Keratinocyte (primary cell): ENCODE data around the gene SEC14L1. TPM values are rescaled to one million over a fixed set of nuclear protein-coding genes. Genes with fewer than 3 reads are reported as not detected.

Experiments used
- DNase-seq: peaks from one replicate; pipeline ENCODE4 v3.0.0-alpha.2; 2011; ENCODE audit warnings: low read depth, missing footprints, low spot score
- FAIRE-seq: peaks from 2 replicates; lab custom pipeline; 2011; peaks lifted over from hg19 to GRCh38; lab: Jason Lieb, UNC
- H2AFZ ChIP-seq: 2 replicates; pipeline ENCODE4 v1.6.0; 2012; ENCODE audit warnings: low read length, control low read depth, inconsistent platforms; ENCODE audit not compliant: control insufficient read depth
- H3K27ac ChIP-seq: 2 replicates; pipeline ENCODE4 v1.5.1; 2011; ENCODE audit warnings: low read length; ENCODE audit not compliant: control insufficient read depth, insufficient read depth
- H3K27me3 ChIP-seq: 3 replicates; pipeline ENCODE4 v1.6.0; 2011; ENCODE audit warnings: low read length; ENCODE audit not compliant: control insufficient read depth, insufficient read depth; ENCODE audit errors: extremely low read depth
- H3K36me3 ChIP-seq, 2 experiments: 2 replicates in 1 of 2; 3 replicates in 1 of 2; pipeline ENCODE4 v1.5.1; 2011; ENCODE audit warnings: low read length in 2 of 2, mild to moderate bottlenecking in 1 of 2; ENCODE audit not compliant: control insufficient read depth in 2 of 2, insufficient read depth in 2 of 2; ENCODE audit errors: extremely low read depth in 1 of 2
- H3K4me1 ChIP-seq: 3 replicates; pipeline ENCODE4 v1.5.1; 2011; ENCODE audit warnings: low read length; ENCODE audit not compliant: control insufficient read depth, insufficient read depth; ENCODE audit errors: extremely low read depth
- H3K4me2 ChIP-seq: 3 replicates; pipeline ENCODE4 v1.6.0; 2011; ENCODE audit warnings: low read depth, low read length; ENCODE audit not compliant: control insufficient read depth, insufficient read depth; ENCODE audit errors: extremely low read depth
- H3K4me3 ChIP-seq, 3 experiments: fragments of 200-600 bp in 1 of 3; sonication (generic) in 1 of 3; 2 replicates in 2 of 3; 3 replicates in 1 of 3; pipeline ENCODE4 v1.5.1; 2011 to 2016; ENCODE audit warnings: low read length in 3 of 3, mild to moderate bottlenecking in 3 of 3, control low read depth in 2 of 3, inconsistent platforms in 1 of 3, low read depth in 1 of 3, mixed read lengths in 1 of 3, mixed run types in 1 of 3, moderate library complexity in 1 of 3; ENCODE audit not compliant: control insufficient read depth in 2 of 3, insufficient read depth in 2 of 3; ENCODE audit errors: extremely low read depth in 1 of 3
- H3K79me2 ChIP-seq: 2 replicates; pipeline ENCODE4 v1.6.0; 2012; ENCODE audit warnings: low read length; ENCODE audit not compliant: control insufficient read depth, insufficient read depth
- H3K9ac ChIP-seq: 3 replicates; pipeline ENCODE4 v1.6.0; 2011; ENCODE audit warnings: low read length; ENCODE audit not compliant: control insufficient read depth, insufficient read depth; ENCODE audit errors: extremely low read depth
- H3K9me1 ChIP-seq: 3 replicates; pipeline ENCODE4 v1.6.0; 2011; ENCODE audit warnings: low read length; ENCODE audit not compliant: control insufficient read depth, insufficient read depth; ENCODE audit errors: extremely low read depth
- H3K9me3 ChIP-seq: 2 replicates; pipeline ENCODE4 v1.5.1; 2012; ENCODE audit warnings: low read depth, low read length; ENCODE audit not compliant: control insufficient read depth
- H4K20me1 ChIP-seq: 3 replicates; pipeline ENCODE4 v1.6.0; 2011; ENCODE audit warnings: low read length; ENCODE audit not compliant: control insufficient read depth, insufficient read depth; ENCODE audit errors: extremely low read depth
- CTCF ChIP-seq, 3 experiments: IDR thresholded peaks in 1 of 3; conservative IDR thresholded peaks in 1 of 3; optimal IDR thresholded peaks in 1 of 3; 2 replicates in 2 of 3; 3 replicates in 1 of 3; pipeline versions ENCODE3 to v1.5.1; 2011; ENCODE audit warnings: low read length in 3 of 3, mild to moderate bottlenecking in 3 of 3, moderate library complexity in 2 of 3, control low read depth in 1 of 3, inconsistent platforms in 1 of 3; ENCODE audit not compliant: insufficient read depth in 2 of 3; ENCODE audit errors: extremely low read depth in 1 of 3
- EZH2 ChIP-seq: IDR thresholded peaks from one replicate; pipeline ENCODE4 v1.6.1; 2012; ENCODE audit warnings: inconsistent platforms, mild to moderate bottlenecking, low read length, moderate library complexity
- dilution Hi-C: fragments of 300-500 bp; cut with MboI; formaldehyde crosslinking; loops from one replicate; pipeline ENCODE4 v1.7.0; 2020; ENCODE audit warnings: low sequenced_read_pairs; ENCODE audit not compliant: extremely low pct_ligation_motif_present
- polyA plus RNA-seq, 5 experiments: library from polyadenylated mRNA; depleted of rRNA in 3 of 5; stranded (reverse) in 3 of 5; stranded (forward) in 1 of 5; unstranded in 1 of 5; fragments of >200 nt; gene quantifications; 1 replicate in 1 of 5; 2 replicates in 3 of 5; 3 replicates in 1 of 5; pipeline versions ENCODE4 v1.2.1 to v1.2.3, GENCODE V29; 2011 to 2012; ENCODE audit warnings: missing spikeins in 2 of 5, low read depth in 1 of 5, low replicate concordance in 1 of 5

SEC14L1 gene
- polyA plus RNA-seq, 1 donor (not counting 4 experiments of a cell fraction or from before 2014, with no cell fraction given), result 35.6 TPM

- Histone ChIP-seq H3K4me2 (no peak overlapping the region), H3K4me3 (no peak overlapping the region), H3K36me3 (no peaks in the 10 kb centered on the region), H3K9ac (no peak overlapping the region), H4K20me1 (no peaks in the 10 kb centered on the region), H3K4me1 (no peaks in the 10 kb centered on the region), H3K27me3 (no peaks in the 10 kb centered on the region), H3K79me2 (no peaks in the 10 kb centered on the region), H2AFZ (no peak overlapping the region), H3K9me1 (no peaks in the 10 kb centered on the region), H3K27ac (no peak overlapping the region), H3K9me3 (no peaks in the 10 kb centered on the region)
- TF ChIP-seq CTCF (optimal IDR thresholded peaks at IDR 0.05 in 1 of 3, IDR thresholded peaks at IDR 0.05 in 1 of 3, conservative IDR thresholded peaks at IDR 0.05 in 1 of 3; ENCODE audit: extremely low read depth in 1 of 3, insufficient read depth in 2 of 3, low read length in 3 of 3), result no peak
- no peak for TF ChIP-seq EZH2
- dilution Hi-C loops, result no loop called here
- no peak for DNase-seq
- no peak for FAIRE-seq
Measured at GRCh38 chr17:77115947-77116346, 24.8 kb upstream of the SEC14L1 start.

GRCh38 chr17:77116371-77116860 lies 24.4 kb upstream of the SEC14L1 start:
- H3K9me1 ChIP-seq, result no peaks in the 10 kb centered on the region
- H4K20me1 ChIP-seq, result no peaks in the 10 kb centered on the region
- FAIRE-seq (no peak), DNase-seq (no peak)
- no peak overlapping the region for H3K9ac ChIP-seq
- no peak overlapping the region for H3K27ac ChIP-seq
- no peaks in the 10 kb centered on the region for H3K36me3 ChIP-seq
- dilution Hi-C loops, result no loop called here
- H2AFZ ChIP-seq, result no peak overlapping the region
- H3K4me3 ChIP-seq, result no peak overlapping the region
- no peaks in the 10 kb centered on the region for H3K27me3 ChIP-seq
- no peaks in the 10 kb centered on the region for H3K79me2 ChIP-seq
- H3K9me3 ChIP-seq, result no peaks in the 10 kb centered on the region
- no peak overlapping the region for H3K4me2 ChIP-seq
- TF ChIP-seq EZH2 (no peak), CTCF (optimal IDR thresholded peaks at IDR 0.05 in 1 of 3, IDR thresholded peaks at IDR 0.05 in 1 of 3, conservative IDR thresholded peaks at IDR 0.05 in 1 of 3; ENCODE audit: extremely low read depth in 1 of 3, insufficient read depth in 2 of 3, low read length in 3 of 3) (no peak)
- H3K4me1 ChIP-seq, result no peaks in the 10 kb centered on the region
